A673 (cell line): Measurements from ENCODE around the gene CABLES1. TPM values are rescaled to one million over a fixed set of nuclear protein-coding genes. Genes with fewer than 3 reads are reported as not detected.
"Not testable (repeated sequence)": the region's sequence is repeated elsewhere in the genome, so short reads cannot be mapped to it uniquely, and the experiment has no call there.

Source experiments
- BruUV-seq: library from RNA; stranded (reverse); fragments of 400-500 nt; replicated peaks from 2 replicates; lab custom pipeline; 2021; lab: Mats Ljungman, UMichigan
- CTCF ChIA-PET: fragments of 300-600 bp; sonication (Branson Sonifier 250); formaldehyde crosslinking; loops from one replicate; lab custom pipeline; 2022; ENCODE audit warnings: antibody characterized with exemption; lab: Charles Lee
- POLR2A ChIA-PET: fragments of 300-600 bp; sonication (Branson Sonifier 250); formaldehyde crosslinking; loops from one replicate; lab custom pipeline; 2022; ENCODE audit warnings: antibody characterized with exemption; ENCODE audit not compliant: low non-redundant PET; lab: Charles Lee
- DNase-seq: peaks from one replicate; pipeline ENCODE4 v3.0.0-alpha.2; 2015; ENCODE audit warnings: low spot score
- H3K27ac ChIP-seq: fragments of 200-600 bp; sonication (generic); 2 replicates; pipeline ENCODE4 v1.5.1; 2016; ENCODE audit warnings: mixed run types, low read depth, mild to moderate bottlenecking, mixed read lengths, antibody characterized with exemption, low read length; ENCODE audit not compliant: poor library complexity, severe bottlenecking
- H3K27me3 ChIP-seq: fragments of 200-600 bp; sonication (generic); replicated peaks from 2 replicates; pipeline ENCODE4 v1.6.1; 2017; ENCODE audit warnings: mixed run types, low read depth, mild to moderate bottlenecking, mixed read lengths, antibody characterized with exemption, low read length; ENCODE audit not compliant: insufficient read depth, poor library complexity
- H3K36me3 ChIP-seq: fragments of 200-600 bp; sonication (generic); 2 replicates; pipeline ENCODE4 v1.6.1; 2016; ENCODE audit warnings: mixed run types, mild to moderate bottlenecking, mixed read lengths, antibody characterized with exemption, low read length; ENCODE audit not compliant: insufficient read depth, poor library complexity, severe bottlenecking
- H3K4me1 ChIP-seq: fragments of 200-600 bp; sonication (generic); 2 replicates; pipeline ENCODE4 v1.6.1; 2017; ENCODE audit warnings: mixed run types, mild to moderate bottlenecking, mixed read lengths, antibody characterized with exemption, low read length; ENCODE audit not compliant: insufficient read depth, poor library complexity, severe bottlenecking
- H3K4me3 ChIP-seq: fragments of 200-600 bp; sonication (generic); 2 replicates; pipeline ENCODE4 v1.5.1; 2016; ENCODE audit warnings: low read depth, mixed run types, mild to moderate bottlenecking, mixed read lengths, low read length; ENCODE audit not compliant: poor library complexity, severe bottlenecking
- H3K9me3 ChIP-seq: fragments of 200-600 bp; sonication (generic); 2 replicates; pipeline ENCODE4 v1.6.1; 2016; ENCODE audit warnings: mixed run types, low read depth, mild to moderate bottlenecking, mixed read lengths, antibody characterized with exemption, low read length; ENCODE audit not compliant: poor library complexity, severe bottlenecking
- CTCF ChIP-seq: fragments of 300-800, 200-600 bp; sonication (generic); conservative IDR thresholded peaks from 2 replicates; pipeline ENCODE4 v1.5.1; 2017; ENCODE audit warnings: low read depth, mild to moderate bottlenecking, antibody characterized with exemption, low read length, moderate library complexity, mixed read lengths
- EZH2 ChIP-seq: fragments of 200-600 bp; sonication (generic); IDR thresholded peaks from 2 replicates; pipeline ENCODE4 v1.6.1; 2017; ENCODE audit warnings: borderline replicate concordance, low read depth, mild to moderate bottlenecking, mixed read lengths, antibody characterized with exemption, low read length; ENCODE audit not compliant: poor library complexity, severe bottlenecking
- intact Hi-C: fragments of 100-400 bp; cut with micrococcal nuclease; formaldehyde crosslinking; loops from one replicate; pipeline ENCODE4 v1.10.0; 2022; ENCODE audit not compliant: unreplicated experiment
- total RNA-seq: library from RNA; stranded (reverse); gene quantifications from 2 replicates; pipeline ENCODE4 v1.2.3, GENCODE V29; 2021

Gene CABLES1
- total RNA-seq, 1 experiment from 2014 or later: 7.2 TPM

- intact Hi-C loops: no loop called here
- no peaks in the 10 kb centered on the region for H3K27me3 ChIP-seq
- H3K4me1 ChIP-seq: no peaks in the 10 kb centered on the region
- H3K36me3 ChIP-seq: no peaks in the 10 kb centered on the region
- H3K27ac ChIP-seq: no peak overlapping the region
- H3K9me3 ChIP-seq: no peaks in the 10 kb centered on the region
- TF ChIP-seq CTCF (no peak), EZH2 (no peak)
- ChIA-PET CTCF (no interaction called here), POLR2A (no interaction called here)
- no peak overlapping the region for H3K4me3 ChIP-seq
- no peak for DNase-seq
- no TSS peak for BruUV-seq
Measured at GRCh38 chr18:23267447-23267776, 132.1 kb downstream of the CABLES1 start.

- Histone ChIP-seq H3K4me3 (no peak overlapping the region), H3K9me3 (no peaks in the 10 kb centered on the region), H3K4me1 (no peaks in the 10 kb centered on the region), H3K36me3 (no peaks in the 10 kb centered on the region), H3K27me3 (no peaks in the 10 kb centered on the region), H3K27ac (no peak overlapping the region)
- TF ChIP-seq CTCF: no peak
- TF ChIP-seq EZH2: no peak
- POLR2A ChIA-PET: no interaction called here
- intact Hi-C loops: no loop called here
- no TSS peak for BruUV-seq
- CTCF ChIA-PET: no interaction called here
- no peak for DNase-seq
Measured at GRCh38 chr18:23268641-23269040, 133.4 kb downstream of the CABLES1 start.

- H3K9me3 ChIP-seq, BruUV-seq, intact Hi-C loops: not testable (repeated sequence)
Measured at GRCh38 chr18:23269068-23269467, 133.8 kb downstream of the CABLES1 start.

GRCh38 chr18:23269928-23270327 lies 134.6 kb downstream of the CABLES1 start:
- no TSS peak for BruUV-seq
- H3K4me3 ChIP-seq: no peak overlapping the region
- H3K27ac ChIP-seq: no peak overlapping the region
- intact Hi-C loops: no loop called here
- no peaks in the 10 kb centered on the region for H3K27me3 ChIP-seq
- ChIA-PET POLR2A (no interaction called here), CTCF (no interaction called here)
- TF ChIP-seq EZH2 (no peak), CTCF (no peak)
- no peaks in the 10 kb centered on the region for H3K36me3 ChIP-seq
- no peaks in the 10 kb centered on the region for H3K9me3 ChIP-seq
- H3K4me1 ChIP-seq: no peaks in the 10 kb centered on the region
- no peak for DNase-seq

More at GRCh38 chr18:23269068-23269467, 133.8 kb downstream of the CABLES1 start:
- H3K4me1 ChIP-seq, H3K36me3 ChIP-seq, H3K4me3 ChIP-seq, H3K27me3 ChIP-seq, DNase-seq, CTCF ChIA-PET, POLR2A ChIA-PET, H3K27ac ChIP-seq: not testable (repeated sequence)
